GM12874 (cell line): ENCODE results near the gene AGXT.

ENCODE experiments used
- TF ChIP-seq, protein P1 (sequence below): IDR thresholded peaks from 2 replicates; pipeline ENCODE4 v1.5.1; 2011; ENCODE audit warnings: low read depth, mild to moderate bottlenecking, control low read depth, low read length, moderate library complexity; ENCODE audit not compliant: insufficient read depth

AGXT gene

GRCh38 chr2:240886023-240886565, 17.5 kb downstream of the AGXT start:
- TF ChIP-seq, protein P1, sequence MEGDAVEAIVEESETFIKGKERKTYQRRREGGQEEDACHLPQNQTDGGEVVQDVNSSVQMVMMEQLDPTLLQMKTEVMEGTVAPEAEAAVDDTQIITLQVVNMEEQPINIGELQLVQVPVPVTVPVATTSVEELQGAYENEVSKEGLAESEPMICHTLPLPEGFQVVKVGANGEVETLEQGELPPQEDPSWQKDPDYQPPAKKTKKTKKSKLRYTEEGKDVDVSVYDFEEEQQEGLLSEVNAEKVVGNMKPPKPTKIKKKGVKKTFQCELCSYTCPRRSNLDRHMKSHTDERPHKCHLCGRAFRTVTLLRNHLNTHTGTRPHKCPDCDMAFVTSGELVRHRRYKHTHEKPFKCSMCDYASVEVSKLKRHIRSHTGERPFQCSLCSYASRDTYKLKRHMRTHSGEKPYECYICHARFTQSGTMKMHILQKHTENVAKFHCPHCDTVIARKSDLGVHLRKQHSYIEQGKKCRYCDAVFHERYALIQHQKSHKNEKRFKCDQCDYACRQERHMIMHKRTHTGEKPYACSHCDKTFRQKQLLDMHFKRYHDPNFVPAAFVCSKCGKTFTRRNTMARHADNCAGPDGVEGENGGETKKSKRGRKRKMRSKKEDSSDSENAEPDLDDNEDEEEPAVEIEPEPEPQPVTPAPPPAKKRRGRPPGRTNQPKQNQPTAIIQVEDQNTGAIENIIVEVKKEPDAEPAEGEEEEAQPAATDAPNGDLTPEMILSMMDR, result no peak

GRCh38 chr2:240886678-240887609, 18.3 kb downstream of the AGXT start:
- TF ChIP-seq, protein P1, result no peak

- TF ChIP-seq, protein P1, result no peak
These were observed 19.0 kb downstream of the AGXT start for GRCh38 chr2:240887631-240888030.

- TF ChIP-seq, protein P1, result no peak
These were observed 19.7 kb downstream of the AGXT start for GRCh38 chr2:240888130-240888889.

DNA sequence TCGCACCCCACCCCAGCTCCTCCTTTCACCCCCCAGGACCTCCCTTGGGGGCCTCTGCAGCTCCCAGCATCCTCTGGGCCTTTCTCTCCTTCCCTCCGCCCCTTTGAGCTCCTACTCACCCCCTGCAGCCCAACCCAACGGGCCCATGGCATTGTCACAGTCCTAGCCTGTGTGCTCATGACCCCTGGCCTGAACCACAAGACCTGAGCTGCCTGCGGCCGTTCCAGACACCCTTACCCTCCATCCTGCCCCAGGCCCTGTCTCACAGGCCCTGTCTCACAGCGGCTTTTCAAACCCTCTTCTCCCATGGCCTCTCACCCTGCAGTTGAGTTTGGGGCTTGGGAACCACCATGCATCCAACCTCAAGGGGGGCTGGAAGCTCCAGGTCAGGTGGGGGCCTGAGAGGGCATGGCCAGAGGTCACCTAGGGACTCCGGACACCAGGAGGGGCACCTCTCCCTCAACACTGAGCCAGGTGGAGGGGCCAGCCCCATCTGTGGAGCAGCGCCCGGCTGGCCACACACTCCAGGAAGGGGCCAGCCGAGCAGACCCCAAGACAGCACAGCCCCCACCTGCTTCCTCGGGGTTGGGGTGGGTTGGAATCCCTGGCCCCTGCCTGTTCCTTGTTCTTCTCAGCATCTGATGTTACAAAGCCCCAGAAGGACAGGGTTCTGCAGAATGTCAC, 20.4 kb downstream of the AGXT start:
- TF ChIP-seq, protein P1, result no peak

DNA sequence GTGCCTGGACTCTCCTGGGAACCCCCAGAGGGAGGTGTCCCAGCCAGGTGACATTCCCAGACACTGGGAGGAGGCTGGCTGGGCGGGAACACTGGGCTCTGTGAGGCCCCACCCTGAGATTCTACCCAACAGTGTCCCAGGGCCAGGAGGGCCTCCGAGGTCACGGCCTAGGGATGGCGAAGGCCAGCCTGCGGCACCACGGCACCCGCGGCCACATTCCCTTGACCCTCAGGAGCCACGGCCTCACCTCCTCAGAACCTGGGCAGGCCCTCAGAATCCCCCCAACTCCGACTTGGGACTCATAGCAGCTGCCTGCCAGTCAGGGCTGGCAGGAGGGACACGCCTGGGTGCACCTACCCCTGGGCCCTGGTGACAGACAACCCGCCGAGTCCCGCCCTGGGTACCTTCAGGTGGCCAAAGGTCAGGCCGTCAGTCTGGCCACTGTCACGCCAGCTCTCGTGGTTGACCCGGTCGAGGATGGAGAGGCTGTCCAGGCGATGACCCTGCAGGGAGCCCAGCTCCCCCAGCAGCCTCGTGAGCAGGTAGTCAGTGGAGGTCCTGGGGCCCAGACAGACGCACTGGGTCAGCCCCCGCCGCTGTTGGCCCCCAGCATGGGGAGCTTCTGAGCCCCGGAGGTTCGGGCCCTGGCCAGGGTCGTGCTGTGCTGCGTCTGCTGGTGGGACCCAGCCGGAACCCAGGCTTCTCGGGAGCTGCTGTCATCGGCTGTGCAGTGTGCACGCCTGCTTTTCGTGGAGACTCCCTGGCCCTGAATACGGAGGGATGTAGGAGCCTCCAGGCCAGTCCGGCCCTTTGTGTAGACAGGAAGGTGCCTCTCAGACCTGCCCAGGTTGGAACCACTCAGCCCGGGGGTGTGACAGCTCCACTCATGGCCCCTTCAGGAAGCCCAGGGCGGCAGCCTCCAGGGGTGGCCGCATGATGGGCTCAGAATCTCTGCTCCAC, 21.3 kb downstream of the AGXT start:
- TF ChIP-seq, protein P1, result no peak
